ENCODE data around the gene SELENOK.

DNA sequence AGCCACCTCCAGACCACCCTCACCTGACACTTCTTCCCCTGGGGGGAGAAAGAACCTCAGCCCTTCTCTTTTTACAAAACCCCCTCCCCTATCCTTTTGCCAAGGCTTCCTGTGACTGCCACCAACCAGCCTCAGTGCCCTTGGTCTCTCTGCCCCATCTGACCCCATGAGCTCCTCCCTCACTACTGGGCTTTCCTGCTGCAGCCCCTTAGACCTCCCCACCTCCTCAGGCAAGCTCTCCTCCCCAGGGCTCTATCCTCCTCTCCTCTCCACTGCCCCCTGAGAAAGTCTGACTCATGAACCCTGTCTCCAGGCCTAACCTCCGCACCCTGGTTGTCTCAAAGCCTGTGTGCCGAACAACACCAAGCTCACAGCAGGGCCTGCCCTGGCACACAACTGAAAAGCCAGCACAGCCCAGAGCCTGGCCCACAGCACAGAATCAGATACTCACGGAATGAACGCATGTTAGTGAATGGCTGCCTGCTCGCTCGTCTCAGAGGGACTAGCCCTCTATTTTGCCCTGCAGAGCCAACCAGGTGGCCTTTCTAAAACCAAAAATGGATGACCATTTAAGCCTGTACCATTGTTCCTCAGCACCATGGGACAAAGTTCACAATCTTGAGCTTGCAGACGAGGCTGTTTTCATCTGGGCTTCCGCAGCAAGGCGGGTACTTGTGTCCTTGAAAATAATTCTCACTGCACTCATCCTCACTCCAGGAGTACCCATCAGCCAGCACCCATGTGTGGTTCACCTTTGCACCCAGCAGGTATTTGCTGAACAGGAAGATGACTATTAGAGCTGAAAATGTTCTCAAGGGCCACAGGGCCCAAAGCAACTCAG, 47.2 kb downstream of the SELENOK start:
- TF ChIP-seq, protein P1, sequence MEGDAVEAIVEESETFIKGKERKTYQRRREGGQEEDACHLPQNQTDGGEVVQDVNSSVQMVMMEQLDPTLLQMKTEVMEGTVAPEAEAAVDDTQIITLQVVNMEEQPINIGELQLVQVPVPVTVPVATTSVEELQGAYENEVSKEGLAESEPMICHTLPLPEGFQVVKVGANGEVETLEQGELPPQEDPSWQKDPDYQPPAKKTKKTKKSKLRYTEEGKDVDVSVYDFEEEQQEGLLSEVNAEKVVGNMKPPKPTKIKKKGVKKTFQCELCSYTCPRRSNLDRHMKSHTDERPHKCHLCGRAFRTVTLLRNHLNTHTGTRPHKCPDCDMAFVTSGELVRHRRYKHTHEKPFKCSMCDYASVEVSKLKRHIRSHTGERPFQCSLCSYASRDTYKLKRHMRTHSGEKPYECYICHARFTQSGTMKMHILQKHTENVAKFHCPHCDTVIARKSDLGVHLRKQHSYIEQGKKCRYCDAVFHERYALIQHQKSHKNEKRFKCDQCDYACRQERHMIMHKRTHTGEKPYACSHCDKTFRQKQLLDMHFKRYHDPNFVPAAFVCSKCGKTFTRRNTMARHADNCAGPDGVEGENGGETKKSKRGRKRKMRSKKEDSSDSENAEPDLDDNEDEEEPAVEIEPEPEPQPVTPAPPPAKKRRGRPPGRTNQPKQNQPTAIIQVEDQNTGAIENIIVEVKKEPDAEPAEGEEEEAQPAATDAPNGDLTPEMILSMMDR (conservative IDR thresholded peaks at IDR 0.05): no peak
- no peak for TF ChIP-seq EZH2 (IDR thresholded peaks at IDR 0.05; ENCODE audit: low read depth)
